ENCODE results near the gene PI4KA. TPM values are rescaled to one million over a fixed set of nuclear protein-coding genes. Genes with fewer than 3 reads are reported as not detected.
"Not testable (repeated sequence)": the region's sequence is repeated elsewhere in the genome, so short reads cannot be mapped to it uniquely, and the experiment has no call there.

The PI4KA gene
- total RNA-seq, 4 donors from 2014 or later, result 85.0 to 127 (median 101) TPM

- peak; percentile 26 to 39 for DNase-seq
- H3K36me3 ChIP-seq, result peaks cover 22% of the 10 kb centered on the region in 2 donors
Measured at GRCh38 chr22:20741634-20742581, 116.7 kb downstream of the PI4KA start.

GRCh38 chr22:20741008-20741633 is 117.5 kb downstream of the PI4KA start:
- intact Hi-C loops (cut with DNase I), result no loop called here
- no peak overlapping the region for H3K4me3 ChIP-seq (replicated peaks in 1 of 3)
- TF ChIP-seq CTCF (IDR thresholded peaks at IDR 0.05) (no peak), POLR2A (IDR thresholded peaks at IDR 0.05) (no peak)
- peaks cover 16% of the 10 kb centered on the region in 2 donors for H3K36me3 ChIP-seq
- no peaks in the 10 kb centered on the region for H3K9me3 ChIP-seq
- H3K27me3 ChIP-seq, result no peaks in the 10 kb centered on the region
- H3K4me1 ChIP-seq, result no peaks in the 10 kb centered on the region
- WGBS, 2 donors, result 87 to 90% methylated on average over 6 of the region's 6 CpGs
- H3K27ac ChIP-seq, result no peak overlapping the region
- DNase-seq, result no peak

More at GRCh38 chr22:20741634-20742581, 116.7 kb downstream of the PI4KA start:
- Histone ChIP-seq H3K4me1 (no peaks in the 10 kb centered on the region), H3K4me3 (replicated peaks in 1 of 3) (no peak overlapping the region), H3K27ac (no peak overlapping the region), H3K27me3 (no peaks in the 10 kb centered on the region), H3K9me3 (no peaks in the 10 kb centered on the region)
- 69 to 75% methylated on average over 13 to 16 of the region's 16 CpGs for WGBS, 2 donors
- TF ChIP-seq POLR2A (IDR thresholded peaks at IDR 0.05) (no peak), CTCF (IDR thresholded peaks at IDR 0.05) (peak in 5 of 6 experiments; percentile 27 to 64 (median 59))
- intact Hi-C loops (cut with DNase I), result no loop called here

- H3K4me1 ChIP-seq, result no peaks in the 10 kb centered on the region
- TF ChIP-seq CTCF (IDR thresholded peaks at IDR 0.05) (no peak), POLR2A (IDR thresholded peaks at IDR 0.05) (no peak)
- 93% methylated on average over 2 of the region's 2 CpGs for WGBS, 2 donors
- DNase-seq, result no peak
- H3K36me3 ChIP-seq, result peaks cover 13 to 16% of the 10 kb centered on the region in 2 donors
- H3K4me3 ChIP-seq (replicated peaks in 1 of 3), result no peak overlapping the region
- intact Hi-C loops (cut with DNase I), result no loop called here
- no peaks in the 10 kb centered on the region for H3K9me3 ChIP-seq
- no peaks in the 10 kb centered on the region for H3K27me3 ChIP-seq
- H3K27ac ChIP-seq, result no peak overlapping the region
Measured at GRCh38 chr22:20740222-20740951, 118.2 kb downstream of the PI4KA start.

- Histone ChIP-seq H3K27ac (no peak overlapping the region), H3K9me3 (no peaks in the 10 kb centered on the region), H3K36me3 (peaks cover 6 to 16% of the 10 kb centered on the region in 2 donors), H3K27me3 (no peaks in the 10 kb centered on the region), H3K4me3 (replicated peaks in 1 of 3) (no peak overlapping the region), H3K4me1 (no peaks in the 10 kb centered on the region)
- 85% methylated on average over 12 of the region's 12 CpGs for WGBS, 2 donors
- intact Hi-C loops (cut with DNase I), result no loop called here
- TF ChIP-seq POLR2A (IDR thresholded peaks at IDR 0.05) (no peak), CTCF (IDR thresholded peaks at IDR 0.05) (no peak)
- DNase-seq, result peak in 1 of 2 donors; percentile 25
Measured at GRCh38 chr22:20738394-20739089, 120.1 kb downstream of the PI4KA start.

- not testable (repeated sequence) for H3K36me3 ChIP-seq, DNase-seq
Measured at GRCh38 chr22:20736891-20737290, 121.7 kb downstream of the PI4KA start.

GRCh38 chr22:20735356-20736162 is 123.1 kb downstream of the PI4KA start:
- intact Hi-C loops (cut with DNase I); H3K27ac ChIP-seq; H3K9me3 ChIP-seq; H3K4me3 ChIP-seq (replicated peaks in 1 of 3); H3K27me3 ChIP-seq; H3K4me1 ChIP-seq; DNase-seq; H3K36me3 ChIP-seq: not testable (repeated sequence)
- WGBS, 2 donors, result 84 to 88% methylated on average over 7 to 9 of the region's 15 CpGs

More at GRCh38 chr22:20736891-20737290, 121.7 kb downstream of the PI4KA start:
- intact Hi-C loops (cut with DNase I); H3K4me3 ChIP-seq (replicated peaks in 1 of 3); H3K27ac ChIP-seq; H3K9me3 ChIP-seq; H3K4me1 ChIP-seq; H3K27me3 ChIP-seq: not testable (repeated sequence)
- 88 to 90% methylated on average over 3 of the region's 3 CpGs for WGBS, 2 donors

GRCh38 chr22:20732431-20732830 is 126.2 kb downstream of the PI4KA start:
- intact Hi-C loops (cut with DNase I); H3K27ac ChIP-seq: not testable (repeated sequence)
- peaks cover 15 to 21% of the 10 kb centered on the region in 2 donors for H3K36me3 ChIP-seq

More at GRCh38 chr22:20732431-20732830, 126.2 kb downstream of the PI4KA start:
- WGBS, 2 donors, result 95 to 100% methylated on average over 2 to 5 of the region's 8 CpGs
- H3K4me3 ChIP-seq (replicated peaks in 1 of 3); DNase-seq; H3K4me1 ChIP-seq; H3K27me3 ChIP-seq; H3K9me3 ChIP-seq: not testable (repeated sequence)
